Tibial nerve (tissue), 4 donors: ENCODE data around the gene STUM.

Source experiments
- EP300 ChIP-seq, 2 donors: sonication (generic); formaldehyde crosslinking; IDR thresholded peaks; one replicate each; pipeline ENCODE4 v1.6.1; 2017; ENCODE audit warnings: antibody characterized with exemption in 2 of 2, mild to moderate bottlenecking in 1 of 2
- POLR2A ChIP-seq, 2 donors: fragments of 450-650 bp; IDR thresholded peaks; one replicate each; pipeline ENCODE4 v1.6.1; 2017; ENCODE audit warnings: antibody characterized with exemption in 2 of 2, mild to moderate bottlenecking in 2 of 2, moderate library complexity in 2 of 2
- TF ChIP-seq, protein P1 (sequence below), 5 experiments: fragments of 200-600 bp in 3 of 5; fragments of 450-650 bp in 2 of 5; sonication (generic) in 3 of 5; IDR thresholded peaks; one replicate each; pipeline ENCODE4 v1.5.1; 2016 to 2019; ENCODE audit warnings: antibody characterized with exemption in 5 of 5, mild to moderate bottlenecking in 3 of 5, moderate library complexity in 2 of 5

DNA sequence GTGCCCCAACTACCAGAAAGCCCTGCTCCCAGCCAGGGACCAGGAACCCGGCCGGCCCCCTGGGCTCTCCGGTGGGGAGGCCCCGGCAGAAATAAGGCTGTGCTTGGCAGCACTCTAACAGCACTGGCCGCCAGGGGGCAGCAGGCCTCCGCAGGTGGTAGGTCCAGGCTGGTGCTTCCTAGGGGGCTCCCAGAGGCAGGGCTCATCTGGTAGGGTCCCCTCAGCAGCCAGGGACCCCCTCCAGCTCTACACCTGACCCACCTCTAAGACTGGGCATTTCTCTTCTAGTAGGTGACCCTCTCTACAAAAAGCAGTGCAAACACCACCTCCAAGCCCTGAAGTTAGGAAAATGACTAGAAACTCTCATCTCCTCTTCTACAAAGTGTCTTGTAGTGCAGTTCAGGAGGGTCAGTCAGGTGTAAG, 85.6 kb downstream of the STUM start:
- TF ChIP-seq, protein P1, sequence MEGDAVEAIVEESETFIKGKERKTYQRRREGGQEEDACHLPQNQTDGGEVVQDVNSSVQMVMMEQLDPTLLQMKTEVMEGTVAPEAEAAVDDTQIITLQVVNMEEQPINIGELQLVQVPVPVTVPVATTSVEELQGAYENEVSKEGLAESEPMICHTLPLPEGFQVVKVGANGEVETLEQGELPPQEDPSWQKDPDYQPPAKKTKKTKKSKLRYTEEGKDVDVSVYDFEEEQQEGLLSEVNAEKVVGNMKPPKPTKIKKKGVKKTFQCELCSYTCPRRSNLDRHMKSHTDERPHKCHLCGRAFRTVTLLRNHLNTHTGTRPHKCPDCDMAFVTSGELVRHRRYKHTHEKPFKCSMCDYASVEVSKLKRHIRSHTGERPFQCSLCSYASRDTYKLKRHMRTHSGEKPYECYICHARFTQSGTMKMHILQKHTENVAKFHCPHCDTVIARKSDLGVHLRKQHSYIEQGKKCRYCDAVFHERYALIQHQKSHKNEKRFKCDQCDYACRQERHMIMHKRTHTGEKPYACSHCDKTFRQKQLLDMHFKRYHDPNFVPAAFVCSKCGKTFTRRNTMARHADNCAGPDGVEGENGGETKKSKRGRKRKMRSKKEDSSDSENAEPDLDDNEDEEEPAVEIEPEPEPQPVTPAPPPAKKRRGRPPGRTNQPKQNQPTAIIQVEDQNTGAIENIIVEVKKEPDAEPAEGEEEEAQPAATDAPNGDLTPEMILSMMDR (IDR thresholded peaks at IDR 0.05) = peak; percentile 91 to 98 (median 97)
- TF ChIP-seq POLR2A (IDR thresholded peaks at IDR 0.05) (no peak), EP300 (IDR thresholded peaks at IDR 0.05) (no peak)
